Cardiac fibroblast (primary cell): ENCODE results near the gene ATP8B1.
A peak's percentile ranks its signal among the peaks of the same experiment; 100 is the strongest.
"Not testable (repeated sequence)": the region's sequence is repeated elsewhere in the genome, so short reads cannot be mapped to it uniquely, and the experiment has no call there.

ENCODE experiments used
- DNase-seq, 2 donors: peaks; one replicate each; pipeline versions ENCODE4 v3.0.0 to v3.0.0-alpha.2; 2010; ENCODE audit warnings: low read depth in 2 of 2
- H3K4me3 ChIP-seq, 2 donors: replicated peaks in 1 of 2; 1 replicate in 1 of 2; 2 replicates in 1 of 2; pipeline ENCODE4 v1.5.1; 2011; ENCODE audit warnings: low read depth in 2 of 2, low read length in 2 of 2, mild to moderate bottlenecking in 2 of 2, moderate library complexity in 1 of 2
- CTCF ChIP-seq: IDR thresholded peaks from one replicate; pipeline ENCODE4 v1.5.1; 2011; ENCODE audit warnings: low read depth, mild to moderate bottlenecking, low read length, inconsistent platforms

The ATP8B1 gene

GRCh38 chr18:57832730-57833129 is 29.6 kb upstream of the ATP8B1 start:
- TF ChIP-seq CTCF = no peak
- DNase-seq = no peak
- H3K4me3 ChIP-seq = no peak overlapping the region

- no peak for DNase-seq
- TF ChIP-seq CTCF = no peak
- H3K4me3 ChIP-seq = no peak overlapping the region
Measured at GRCh38 chr18:57831597-57832377, 28.7 kb upstream of the ATP8B1 start.

- H3K4me3 ChIP-seq = no peak overlapping the region
- TF ChIP-seq CTCF = no peak
- no peak for DNase-seq
Measured at GRCh38 chr18:57827646-57828045, 24.5 kb upstream of the ATP8B1 start.

GRCh38 chr18:57826252-57826651 is 23.1 kb upstream of the ATP8B1 start:
- no peak for TF ChIP-seq CTCF
- no peak overlapping the region for H3K4me3 ChIP-seq
- DNase-seq = no peak

GRCh38 chr18:57820583-57820982 is 17.5 kb upstream of the ATP8B1 start:
- H3K4me3 ChIP-seq, DNase-seq: not testable (repeated sequence)

GRCh38 chr18:57819671-57820460 is 16.8 kb upstream of the ATP8B1 start:
- DNase-seq = peak; percentile 84 to 97

More at GRCh38 chr18:57819671-57820460, 16.8 kb upstream of the ATP8B1 start:
- H3K4me3 ChIP-seq = no peak overlapping the region
- TF ChIP-seq CTCF = no peak
